Measurements from ENCODE around the gene PDE4D.

DNA sequence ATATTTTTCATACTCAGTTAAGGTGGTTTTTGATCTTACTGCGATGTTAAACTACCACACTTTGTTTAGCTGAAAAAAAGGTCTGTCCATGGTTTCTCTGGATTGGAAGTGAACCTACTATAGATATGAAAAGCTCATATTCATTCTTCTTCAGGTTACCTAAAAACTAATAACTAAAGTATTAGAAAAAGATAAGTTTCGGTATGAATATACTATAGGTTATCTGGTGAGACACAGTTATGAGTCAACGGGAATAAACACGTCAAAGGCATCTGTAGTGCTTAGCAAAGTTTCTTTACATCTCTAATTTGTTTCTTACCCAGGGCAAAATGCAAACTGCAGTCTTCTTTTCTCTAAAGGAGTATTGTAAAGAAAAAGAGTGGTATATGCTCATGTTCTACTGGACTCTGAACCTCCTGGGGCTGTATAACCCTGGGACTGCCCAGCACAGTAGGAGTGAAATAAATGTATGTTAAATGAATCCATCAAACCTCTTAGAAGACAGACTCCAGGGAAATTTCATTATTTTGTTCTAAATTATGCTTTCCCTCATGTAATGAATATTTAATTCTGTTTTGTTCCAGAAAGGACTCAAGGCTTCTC, 521.9 kb downstream of the PDE4D start:
- TF ChIP-seq EZH2 (IDR thresholded peaks at IDR 0.05; ENCODE audit: insufficient read depth, poor library complexity, severe bottlenecking) = no peak
- no peak for TF ChIP-seq EZH2phosphoT487 (IDR thresholded peaks at IDR 0.05; ENCODE audit: insufficient read depth, low read depth)

Data from GM23248 (cell line).